PC-3 (cell line): ENCODE data around the gene RFX4.

ENCODE experiments used
- EZH2 ChIP-seq: fragments of 300-600 bp; sonication (generic); IDR thresholded peaks from one replicate; pipeline ENCODE4 v1.6.1; 2017; ENCODE audit warnings: antibody characterized with exemption, mild to moderate bottlenecking, low read length; ENCODE audit not compliant: unreplicated experiment
- TF ChIP-seq, protein P1 (sequence below): fragments of 300-600 bp; sonication (generic); conservative IDR thresholded peaks from 2 replicates; pipeline ENCODE4 v1.5.1; 2017; ENCODE audit warnings: antibody characterized with exemption, low read depth, mild to moderate bottlenecking, low read length

- TF ChIP-seq, protein P1, sequence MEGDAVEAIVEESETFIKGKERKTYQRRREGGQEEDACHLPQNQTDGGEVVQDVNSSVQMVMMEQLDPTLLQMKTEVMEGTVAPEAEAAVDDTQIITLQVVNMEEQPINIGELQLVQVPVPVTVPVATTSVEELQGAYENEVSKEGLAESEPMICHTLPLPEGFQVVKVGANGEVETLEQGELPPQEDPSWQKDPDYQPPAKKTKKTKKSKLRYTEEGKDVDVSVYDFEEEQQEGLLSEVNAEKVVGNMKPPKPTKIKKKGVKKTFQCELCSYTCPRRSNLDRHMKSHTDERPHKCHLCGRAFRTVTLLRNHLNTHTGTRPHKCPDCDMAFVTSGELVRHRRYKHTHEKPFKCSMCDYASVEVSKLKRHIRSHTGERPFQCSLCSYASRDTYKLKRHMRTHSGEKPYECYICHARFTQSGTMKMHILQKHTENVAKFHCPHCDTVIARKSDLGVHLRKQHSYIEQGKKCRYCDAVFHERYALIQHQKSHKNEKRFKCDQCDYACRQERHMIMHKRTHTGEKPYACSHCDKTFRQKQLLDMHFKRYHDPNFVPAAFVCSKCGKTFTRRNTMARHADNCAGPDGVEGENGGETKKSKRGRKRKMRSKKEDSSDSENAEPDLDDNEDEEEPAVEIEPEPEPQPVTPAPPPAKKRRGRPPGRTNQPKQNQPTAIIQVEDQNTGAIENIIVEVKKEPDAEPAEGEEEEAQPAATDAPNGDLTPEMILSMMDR, result no peak
- no peak for TF ChIP-seq EZH2
Observed at GRCh38 chr12:106741247-106741646, 158.4 kb downstream of the RFX4 start.
